Left ventricle myocardium inferior (tissue), 1 donor: ENCODE results near the gene RALGPS1. TPM values are rescaled to one million over a fixed set of nuclear protein-coding genes. Genes with fewer than 3 reads are reported as not detected.

Experiments
- DNase-seq: peaks from one replicate; pipeline ENCODE4 v3.0.0-alpha.2; 2020
- H3K27ac ChIP-seq: fragments of 200-600 bp; replicated peaks from 2 replicates; pipeline ENCODE4 v1.8.0; 2021
- H3K27me3 ChIP-seq: fragments of 200-600 bp; 2 replicates; pipeline ENCODE4 v1.8.0; 2021; ENCODE audit warnings: low read depth
- H3K36me3 ChIP-seq: fragments of 200-600 bp; 2 replicates; pipeline ENCODE4 v1.8.0; 2021
- H3K4me1 ChIP-seq: fragments of 200-600 bp; 2 replicates; pipeline ENCODE4 v1.8.0; 2021
- H3K4me3 ChIP-seq: fragments of 200-600 bp; 2 replicates; pipeline ENCODE4 v1.8.0; 2021; ENCODE audit warnings: mild to moderate bottlenecking, moderate library complexity
- H3K9me3 ChIP-seq: fragments of 200-600 bp; replicated peaks from 2 replicates; pipeline ENCODE4 v1.8.0; 2021
- intact Hi-C: fragments of 100-400 bp; cut with micrococcal nuclease; formaldehyde crosslinking; loops from one replicate; pipeline ENCODE4 v1.11.0; 2022
- total RNA-seq: library from RNA; stranded (reverse); fragmentation: NEBNext Ultra II Directional; extraction: Animal tissue kit (Norgen Biotek cat#: 25700); gene quantifications from one replicate; pipeline ENCODE4 v1.2.1, GENCODE V29; 2021
- TF ChIP-seq, protein P1 (sequence below): fragments of 200-600 bp; IDR thresholded peaks from 2 replicates; pipeline ENCODE4 v1.8.0; 2021; ENCODE audit warnings: antibody characterized with exemption, mild to moderate bottlenecking, borderline replicate concordance
- donor health status: DM: no; HTN: yes; CAD: no; lungs with severe emphysema.

The RALGPS1 gene
- total RNA-seq, 1 donor from 2014 or later: 18.9 TPM

DNA sequence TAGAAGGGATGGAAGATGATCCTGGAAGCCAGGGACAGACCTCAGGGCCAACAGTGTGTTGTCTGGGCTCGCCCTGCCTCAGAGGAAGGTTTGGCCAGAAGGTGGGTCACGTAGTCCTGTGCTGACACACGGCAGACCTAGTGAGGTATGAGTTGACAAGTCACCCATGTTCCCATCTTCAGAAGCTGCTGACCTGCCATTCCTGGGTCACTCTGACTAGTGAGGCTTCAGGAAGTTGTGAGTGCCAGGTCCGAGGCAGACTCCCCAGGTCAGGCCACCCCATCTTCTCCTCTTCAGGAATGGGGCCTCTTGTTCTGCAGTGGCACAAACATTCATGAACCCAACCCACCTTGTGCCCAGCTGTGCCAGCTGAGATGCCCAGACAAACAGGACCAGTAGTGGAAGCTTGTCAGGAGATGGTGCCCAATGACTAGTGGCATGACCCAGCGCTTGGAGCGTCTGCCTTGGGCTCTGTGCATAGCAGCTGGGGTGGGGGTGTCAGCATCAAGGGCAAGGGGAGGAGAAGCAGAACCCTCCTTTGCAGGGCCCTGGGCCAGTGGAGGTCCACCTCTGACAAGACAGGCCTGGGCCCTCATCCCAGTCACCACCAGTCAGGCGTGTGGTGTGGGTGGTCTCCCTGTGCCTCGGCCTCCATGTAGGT lies 224.6 kb downstream of the RALGPS1 start:
- intact Hi-C loops: no loop called here
- Histone ChIP-seq H3K27me3 (no peaks in the 10 kb centered on the region), H3K27ac (no peak overlapping the region), H3K4me1 (peaks cover 39% of the 10 kb centered on the region), H3K4me3 (no peak overlapping the region), H3K36me3 (no peaks in the 10 kb centered on the region), H3K9me3 (no peaks in the 10 kb centered on the region)
- TF ChIP-seq, protein P1, sequence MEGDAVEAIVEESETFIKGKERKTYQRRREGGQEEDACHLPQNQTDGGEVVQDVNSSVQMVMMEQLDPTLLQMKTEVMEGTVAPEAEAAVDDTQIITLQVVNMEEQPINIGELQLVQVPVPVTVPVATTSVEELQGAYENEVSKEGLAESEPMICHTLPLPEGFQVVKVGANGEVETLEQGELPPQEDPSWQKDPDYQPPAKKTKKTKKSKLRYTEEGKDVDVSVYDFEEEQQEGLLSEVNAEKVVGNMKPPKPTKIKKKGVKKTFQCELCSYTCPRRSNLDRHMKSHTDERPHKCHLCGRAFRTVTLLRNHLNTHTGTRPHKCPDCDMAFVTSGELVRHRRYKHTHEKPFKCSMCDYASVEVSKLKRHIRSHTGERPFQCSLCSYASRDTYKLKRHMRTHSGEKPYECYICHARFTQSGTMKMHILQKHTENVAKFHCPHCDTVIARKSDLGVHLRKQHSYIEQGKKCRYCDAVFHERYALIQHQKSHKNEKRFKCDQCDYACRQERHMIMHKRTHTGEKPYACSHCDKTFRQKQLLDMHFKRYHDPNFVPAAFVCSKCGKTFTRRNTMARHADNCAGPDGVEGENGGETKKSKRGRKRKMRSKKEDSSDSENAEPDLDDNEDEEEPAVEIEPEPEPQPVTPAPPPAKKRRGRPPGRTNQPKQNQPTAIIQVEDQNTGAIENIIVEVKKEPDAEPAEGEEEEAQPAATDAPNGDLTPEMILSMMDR: no peak
- DNase-seq: no peak

DNA sequence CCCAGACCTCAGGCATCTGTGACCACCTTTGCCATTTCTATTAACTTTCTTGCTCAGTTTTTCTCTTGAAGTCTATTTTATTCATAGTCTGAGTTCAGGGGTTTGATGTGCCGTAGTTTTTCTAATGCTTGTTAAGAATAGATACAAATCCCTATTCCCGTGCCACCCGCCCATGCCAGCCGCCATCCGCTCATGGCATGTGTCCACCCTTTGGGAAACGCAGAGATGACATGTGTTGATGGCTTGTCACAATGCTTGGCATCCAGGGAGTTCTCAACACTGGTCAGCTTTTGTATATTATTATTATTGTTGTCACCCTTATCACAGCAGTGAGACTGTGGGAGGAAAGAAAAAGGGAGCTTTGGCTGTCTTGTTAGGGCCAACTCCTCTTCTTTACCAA lies 225.2 kb downstream of the RALGPS1 start:
- DNase-seq: no peak
- no peaks in the 10 kb centered on the region for H3K36me3 ChIP-seq
- TF ChIP-seq, protein P1: no peak
- H3K4me1 ChIP-seq: peaks cover 34% of the 10 kb centered on the region
- no peaks in the 10 kb centered on the region for H3K27me3 ChIP-seq
- H3K9me3 ChIP-seq: no peaks in the 10 kb centered on the region
- H3K27ac ChIP-seq: no peak overlapping the region
- intact Hi-C loops: no loop called here
- H3K4me3 ChIP-seq: no peak overlapping the region

DNA sequence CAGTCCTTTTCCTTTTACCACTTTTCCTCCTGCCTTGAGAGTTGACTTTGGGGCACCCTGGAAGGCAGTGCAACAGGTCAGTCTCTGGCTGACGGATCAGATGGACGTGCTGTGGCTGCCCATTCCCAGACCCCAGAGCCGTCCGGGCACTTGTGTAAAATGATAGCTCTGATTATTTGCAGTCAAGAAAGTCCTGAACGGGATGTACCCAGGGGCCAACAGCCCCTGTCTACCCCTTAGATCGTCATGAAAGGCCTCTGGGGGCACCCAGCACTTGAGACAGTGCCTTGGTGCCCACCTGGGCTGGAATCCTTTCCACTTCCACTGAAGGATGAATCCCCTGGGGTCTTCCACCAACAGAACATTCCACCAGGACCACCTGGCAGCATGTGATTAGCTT lies 225.6 kb downstream of the RALGPS1 start:
- intact Hi-C loops: no loop called here
- Histone ChIP-seq H3K27ac (no peak overlapping the region), H3K9me3 (no peaks in the 10 kb centered on the region), H3K4me3 (no peak overlapping the region), H3K27me3 (no peaks in the 10 kb centered on the region), H3K36me3 (no peaks in the 10 kb centered on the region), H3K4me1 (peaks cover 34% of the 10 kb centered on the region)
- TF ChIP-seq, protein P1: no peak
- DNase-seq: no peak

DNA sequence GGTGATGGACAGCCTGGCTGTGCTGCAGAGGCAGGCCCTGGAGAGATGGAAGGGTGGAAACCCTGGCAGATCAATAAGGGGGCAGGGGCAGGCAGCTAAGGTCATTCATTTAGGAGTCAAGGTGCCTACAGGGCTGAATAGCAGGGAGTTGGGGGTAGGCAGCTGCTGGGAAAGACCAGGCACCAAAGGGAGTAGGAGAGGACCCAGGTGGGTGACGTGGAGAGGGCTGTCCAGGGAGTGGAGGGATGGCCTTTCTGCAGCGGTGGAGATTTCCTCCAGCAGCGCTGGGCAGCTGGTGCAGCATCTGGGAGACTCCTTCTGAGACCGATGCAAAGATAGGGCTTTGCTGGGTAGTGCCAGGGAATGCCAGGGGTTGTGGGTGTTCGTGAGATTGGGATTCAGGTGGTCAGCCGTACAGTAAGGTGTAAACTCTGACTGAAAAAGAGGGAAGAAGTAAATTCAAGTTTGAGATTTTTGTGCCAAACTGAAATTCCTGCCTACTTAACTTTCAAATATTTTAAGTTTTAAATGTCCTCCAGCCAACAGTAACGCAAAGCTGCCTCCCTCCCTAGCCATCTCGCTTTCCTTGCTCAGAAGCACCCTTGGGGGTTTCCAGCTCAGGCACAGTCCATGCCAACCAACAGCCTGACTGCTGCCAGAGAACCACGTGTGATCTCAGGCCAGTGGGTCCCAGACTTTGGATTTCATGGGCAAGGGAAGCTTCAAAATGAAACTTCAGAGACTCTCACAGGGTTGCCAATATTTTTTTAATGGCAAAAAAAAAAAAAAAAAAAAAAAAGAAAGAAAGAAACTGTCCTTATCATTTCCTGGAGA lies 226.5 kb downstream of the RALGPS1 start:
- Histone ChIP-seq H3K27me3 (no peaks in the 10 kb centered on the region), H3K4me1 (peaks cover 30% of the 10 kb centered on the region), H3K9me3 (no peaks in the 10 kb centered on the region), H3K27ac (no peak overlapping the region), H3K4me3 (no peak overlapping the region), H3K36me3 (no peaks in the 10 kb centered on the region)
- no peak for DNase-seq
- TF ChIP-seq, protein P1: no peak
- intact Hi-C loops: no loop called here

DNA sequence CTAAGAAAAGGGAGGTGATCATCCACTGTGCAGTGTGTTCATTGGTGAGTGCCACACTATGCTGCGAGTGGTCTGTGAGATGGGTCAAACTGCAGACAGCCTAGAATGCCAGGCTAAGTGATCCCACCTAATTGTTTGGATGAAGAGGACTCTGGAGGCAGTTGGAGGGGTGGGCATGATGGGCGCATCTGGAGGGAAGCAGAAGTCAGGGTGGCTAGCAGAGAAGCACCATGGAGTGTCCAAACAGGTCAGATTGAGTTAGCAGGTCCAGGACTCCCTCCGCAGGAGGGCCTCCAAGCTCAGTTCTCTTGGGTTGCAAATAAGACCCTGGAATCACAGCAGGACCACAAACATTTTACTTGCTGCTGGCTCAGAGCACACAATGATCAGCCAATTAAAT lies 227.7 kb downstream of the RALGPS1 start:
- TF ChIP-seq, protein P1: no peak
- Histone ChIP-seq H3K36me3 (no peaks in the 10 kb centered on the region), H3K4me3 (no peak overlapping the region), H3K4me1 (peaks cover 37% of the 10 kb centered on the region), H3K27me3 (no peaks in the 10 kb centered on the region), H3K27ac (no peak overlapping the region), H3K9me3 (no peaks in the 10 kb centered on the region)
- no peak for DNase-seq
- intact Hi-C loops: no loop called here
